Peyer's patch (tissue), 4 donors: Measurements from ENCODE around the gene GALNT12. TPM values are rescaled to one million over a fixed set of nuclear protein-coding genes. Genes with fewer than 3 reads are reported as not detected.

Experiments used
- DNase-seq, 3 donors: peaks; one replicate each; pipeline ENCODE4 v3.0.0-alpha.2; 2017 to 2019
- H3K27ac ChIP-seq, 4 donors: fragments of 200-600 bp; sonication (generic); one replicate each; pipeline ENCODE4 v1.5.1; 2016 to 2019
- H3K27me3 ChIP-seq, 2 donors: fragments of 200-600 bp; sonication (generic); one replicate each; pipeline ENCODE4 v1.5.1; 2019
- H3K36me3 ChIP-seq, 3 donors: fragments of 200-600 bp; sonication (generic); one replicate each; pipeline ENCODE4 v1.5.1; 2016 to 2019
- H3K4me1 ChIP-seq, 4 donors: fragments of 200-600 bp; sonication (generic); one replicate each; pipeline ENCODE4 v1.5.1; 2016 to 2019
- H3K4me3 ChIP-seq, 4 donors: fragments of 200-600 bp; sonication (generic); 1 replicate in 3 of 4; 2 replicates in 1 of 4; pipeline ENCODE4 v1.5.1; 2016 to 2019; ENCODE audit warnings: mild to moderate bottlenecking in 1 of 4
- H3K9me3 ChIP-seq, 4 donors: fragments of 200-600 bp; sonication (generic); one replicate each; pipeline ENCODE4 v1.5.1; 2016 to 2019; ENCODE audit warnings: mild to moderate bottlenecking in 1 of 4
- CTCF ChIP-seq, 6 experiments: fragments of 450-650 bp in 4 of 6; fragments of 200-600 bp in 2 of 6; sonication (generic) in 1 of 6; IDR thresholded peaks; one replicate each; pipeline ENCODE4 v1.5.1; 2017 to 2019; ENCODE audit warnings: antibody characterized with exemption in 6 of 6, mild to moderate bottlenecking in 3 of 6, moderate library complexity in 1 of 6
- POLR2A ChIP-seq, 2 donors: fragments of 450-650 bp; IDR thresholded peaks; one replicate each; pipeline ENCODE4 v1.5.1; 2017; ENCODE audit warnings: antibody characterized with exemption in 2 of 2, mild to moderate bottlenecking in 2 of 2, moderate library complexity in 2 of 2
- total RNA-seq, 4 donors: library from RNA; depleted of rRNA; stranded (reverse); fragments of >200 nt; gene quantifications; one replicate each; pipeline ENCODE4 v1.1.0, GENCODE V29; 2016

Gene GALNT12
- total RNA-seq, 4 donors from 2014 or later = 73.6 to 118 (median 93.0) TPM

GRCh38 chr9:98806394-98807035 is 955 bp upstream of the GALNT12 start:
- Histone ChIP-seq H3K9me3 (no peaks in the 10 kb centered on the region), H3K27me3 (no peaks in the 10 kb centered on the region), H3K4me1 (peaks cover 0 to 45% (median 4%) of the 10 kb centered on the region in 4 donors), H3K4me3 (peak overlapping the region in 1 of 4 donors; percentile 1), H3K36me3 (no peaks in the 10 kb centered on the region), H3K27ac (peak overlapping the region in 3 of 4 donors; percentile 8 to 87 (median 86))
- peak in 1 of 3 donors; percentile 45 for DNase-seq
- peak in 3 of 6 experiments; percentile 23 to 42 (median 29) for TF ChIP-seq CTCF (IDR thresholded peaks at IDR 0.05)
- no peak for TF ChIP-seq POLR2A (IDR thresholded peaks at IDR 0.05)

GRCh38 chr9:98807814-98808195 is 335 bp downstream of the GALNT12 start:
- H3K27me3 ChIP-seq = no peaks in the 10 kb centered on the region
- peak overlapping the region; percentile 14 to 87 (median 66) for H3K27ac ChIP-seq
- TF ChIP-seq POLR2A (IDR thresholded peaks at IDR 0.05) = no peak
- TF ChIP-seq CTCF (IDR thresholded peaks at IDR 0.05) = no peak
- DNase-seq = peak in 1 of 3 donors; percentile 64
- no peaks in the 10 kb centered on the region for H3K9me3 ChIP-seq
- H3K36me3 ChIP-seq = no peaks in the 10 kb centered on the region
- H3K4me1 ChIP-seq = peaks cover 0 to 45% (median 4%) of the 10 kb centered on the region in 4 donors
- peak overlapping the region; percentile 50 to 72 (median 62) for H3K4me3 ChIP-seq

- Histone ChIP-seq H3K36me3 (no peaks in the 10 kb centered on the region), H3K9me3 (no peaks in the 10 kb centered on the region), H3K4me1 (peaks cover 0 to 45% (median 4%) of the 10 kb centered on the region in 4 donors), H3K27me3 (no peaks in the 10 kb centered on the region), H3K4me3 (peak overlapping the region; percentile 50 to 72 (median 62)), H3K27ac (peak overlapping the region in 3 of 4 donors; percentile 47 to 87 (median 86))
- peak in 2 of 3 donors; percentile 87 to 89 for DNase-seq
- TF ChIP-seq POLR2A (IDR thresholded peaks at IDR 0.05) (peak; percentile 50 to 65), CTCF (IDR thresholded peaks at IDR 0.05) (no peak)
These were observed 943 bp downstream of the GALNT12 start for GRCh38 chr9:98808411-98808815.

- TF ChIP-seq CTCF (IDR thresholded peaks at IDR 0.05) (no peak), POLR2A (IDR thresholded peaks at IDR 0.05) (no peak)
- peak overlapping the region in 2 of 4 donors; percentile 67 to 72 for H3K4me3 ChIP-seq
- H3K9me3 ChIP-seq = no peaks in the 10 kb centered on the region
- no peaks in the 10 kb centered on the region for H3K36me3 ChIP-seq
- H3K27me3 ChIP-seq = no peaks in the 10 kb centered on the region
- DNase-seq = peak in 1 of 3 donors; percentile 44
- H3K4me1 ChIP-seq = peaks cover 0 to 45% (median 4%) of the 10 kb centered on the region in 4 donors
- H3K27ac ChIP-seq = peak overlapping the region in 3 of 4 donors; percentile 47 to 87 (median 86)
These were observed 1.4 kb downstream of the GALNT12 start for GRCh38 chr9:98808875-98809274.

- Histone ChIP-seq H3K4me3 (peak overlapping the region in 2 of 4 donors; percentile 67 to 72), H3K9me3 (no peaks in the 10 kb centered on the region), H3K27me3 (no peaks in the 10 kb centered on the region), H3K4me1 (peaks cover 0 to 40% (median 4%) of the 10 kb centered on the region in 4 donors), H3K36me3 (no peaks in the 10 kb centered on the region), H3K27ac (peak overlapping the region in 2 of 4 donors; percentile 86 to 87)
- DNase-seq = peak in 1 of 3 donors; percentile 48
- TF ChIP-seq CTCF (IDR thresholded peaks at IDR 0.05) (no peak), POLR2A (IDR thresholded peaks at IDR 0.05) (no peak)
These were observed 2.0 kb downstream of the GALNT12 start for GRCh38 chr9:98809311-98810101.
